NCI-H82 treated with DMSO at 0.1 percent for 48 hours (cell line): ENCODE data around the gene RGS6.

Experiments
- DNase-seq: peaks from one replicate; lab custom pipeline; 2025; ENCODE audit not compliant: unreplicated experiment; lab: John Stamatoyannopoulos, UW

Gene RGS6

GRCh38 chr14:72013721-72014345, 81.6 kb downstream of the RGS6 start:
- no peak for DNase-seq

- DNase-seq, result no peak
Measured at GRCh38 chr14:72014486-72014885, 82.3 kb downstream of the RGS6 start.

- DNase-seq, result no peak
Measured at GRCh38 chr14:72017290-72017689, 85.1 kb downstream of the RGS6 start.

GRCh38 chr14:72023128-72024042, 91.2 kb downstream of the RGS6 start:
- DNase-seq, result no peak

- DNase-seq, result peak; percentile 8
Measured at GRCh38 chr14:72024043-72024407, 91.8 kb downstream of the RGS6 start.

- no peak for DNase-seq
Measured at GRCh38 chr14:72024504-72024903, 92.3 kb downstream of the RGS6 start.

GRCh38 chr14:72026536-72026935, 94.3 kb downstream of the RGS6 start:
- no peak for DNase-seq

GRCh38 chr14:72027061-72027460, 94.8 kb downstream of the RGS6 start:
- DNase-seq, result no peak

- no peak for DNase-seq
Measured at GRCh38 chr14:72033365-72033764, 101.1 kb downstream of the RGS6 start.

- no peak for DNase-seq
Measured at GRCh38 chr14:72040528-72040927, 108.3 kb downstream of the RGS6 start.

- no peak for DNase-seq
Measured at GRCh38 chr14:72045271-72045670, 113.0 kb downstream of the RGS6 start.

GRCh38 chr14:72045885-72046284, 113.7 kb downstream of the RGS6 start:
- no peak for DNase-seq

- no peak for DNase-seq
Measured at GRCh38 chr14:72049462-72049861, 117.2 kb downstream of the RGS6 start.

- peak; percentile 2 for DNase-seq
Measured at GRCh38 chr14:72052356-72052755, 120.1 kb downstream of the RGS6 start.

GRCh38 chr14:72053651-72054050, 121.4 kb downstream of the RGS6 start:
- DNase-seq, result no peak

- no peak for DNase-seq
Measured at GRCh38 chr14:72054911-72055310, 122.7 kb downstream of the RGS6 start.

- DNase-seq, result no peak
Measured at GRCh38 chr14:72057701-72058285, 125.6 kb downstream of the RGS6 start.

- no peak for DNase-seq
Measured at GRCh38 chr14:72060460-72060859, 128.2 kb downstream of the RGS6 start.

GRCh38 chr14:72060917-72061316, 128.7 kb downstream of the RGS6 start:
- no peak for DNase-seq

GRCh38 chr14:72061718-72062117, 129.5 kb downstream of the RGS6 start:
- DNase-seq, result no peak

GRCh38 chr14:72063761-72064282, 131.6 kb downstream of the RGS6 start:
- no peak for DNase-seq

GRCh38 chr14:72064501-72064900, 132.3 kb downstream of the RGS6 start:
- no peak for DNase-seq
